Measurements from ENCODE around the gene TRPC5OS.

DNA sequence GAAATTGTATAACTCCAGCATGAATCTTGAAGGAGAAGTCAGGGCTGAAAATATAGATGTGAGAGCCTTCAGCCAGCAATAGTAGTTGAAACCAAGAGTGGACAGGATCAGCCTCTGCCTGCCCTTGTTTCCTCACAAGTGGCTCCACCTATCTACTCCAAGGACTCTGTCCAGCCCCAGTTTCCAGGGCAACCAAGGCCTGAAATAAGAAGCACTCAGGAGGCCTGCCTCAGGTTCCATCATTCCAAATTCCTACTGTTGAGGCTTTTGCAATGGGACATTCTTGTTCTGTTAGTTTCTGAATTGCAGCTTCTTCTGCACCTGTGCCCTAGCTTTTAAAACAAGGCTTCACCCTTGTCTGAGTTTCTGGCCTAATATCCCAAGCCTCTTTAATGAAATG is 41.6 kb downstream of the TRPC5OS start:
- TF ChIP-seq, protein P1, sequence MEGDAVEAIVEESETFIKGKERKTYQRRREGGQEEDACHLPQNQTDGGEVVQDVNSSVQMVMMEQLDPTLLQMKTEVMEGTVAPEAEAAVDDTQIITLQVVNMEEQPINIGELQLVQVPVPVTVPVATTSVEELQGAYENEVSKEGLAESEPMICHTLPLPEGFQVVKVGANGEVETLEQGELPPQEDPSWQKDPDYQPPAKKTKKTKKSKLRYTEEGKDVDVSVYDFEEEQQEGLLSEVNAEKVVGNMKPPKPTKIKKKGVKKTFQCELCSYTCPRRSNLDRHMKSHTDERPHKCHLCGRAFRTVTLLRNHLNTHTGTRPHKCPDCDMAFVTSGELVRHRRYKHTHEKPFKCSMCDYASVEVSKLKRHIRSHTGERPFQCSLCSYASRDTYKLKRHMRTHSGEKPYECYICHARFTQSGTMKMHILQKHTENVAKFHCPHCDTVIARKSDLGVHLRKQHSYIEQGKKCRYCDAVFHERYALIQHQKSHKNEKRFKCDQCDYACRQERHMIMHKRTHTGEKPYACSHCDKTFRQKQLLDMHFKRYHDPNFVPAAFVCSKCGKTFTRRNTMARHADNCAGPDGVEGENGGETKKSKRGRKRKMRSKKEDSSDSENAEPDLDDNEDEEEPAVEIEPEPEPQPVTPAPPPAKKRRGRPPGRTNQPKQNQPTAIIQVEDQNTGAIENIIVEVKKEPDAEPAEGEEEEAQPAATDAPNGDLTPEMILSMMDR (IDR thresholded peaks at IDR 0.05) = no peak
- TF ChIP-seq POLR2A (IDR thresholded peaks at IDR 0.05) = no peak
